IPS-11a (cell line): ENCODE measurements around the gene LFNG.
A peak's percentile ranks its signal among the peaks of the same experiment; 100 is the strongest.

Experiments used
- H3K4me3 ChIP-seq: one replicate; pipeline ENCODE4 v1.5.1; 2013; ENCODE audit warnings: low read depth, low read length, control low read depth

LFNG gene

GRCh38 chr7:2519119-2519930 is at the start of gene LFNG:
TSS of gene LFNG (plus strand) at chr7:2519774. CDS start at chr7:2519862, 88 bp downstream.
- H3K4me3 ChIP-seq: peak within 1 kb of the TSS; percentile 42

DNA sequence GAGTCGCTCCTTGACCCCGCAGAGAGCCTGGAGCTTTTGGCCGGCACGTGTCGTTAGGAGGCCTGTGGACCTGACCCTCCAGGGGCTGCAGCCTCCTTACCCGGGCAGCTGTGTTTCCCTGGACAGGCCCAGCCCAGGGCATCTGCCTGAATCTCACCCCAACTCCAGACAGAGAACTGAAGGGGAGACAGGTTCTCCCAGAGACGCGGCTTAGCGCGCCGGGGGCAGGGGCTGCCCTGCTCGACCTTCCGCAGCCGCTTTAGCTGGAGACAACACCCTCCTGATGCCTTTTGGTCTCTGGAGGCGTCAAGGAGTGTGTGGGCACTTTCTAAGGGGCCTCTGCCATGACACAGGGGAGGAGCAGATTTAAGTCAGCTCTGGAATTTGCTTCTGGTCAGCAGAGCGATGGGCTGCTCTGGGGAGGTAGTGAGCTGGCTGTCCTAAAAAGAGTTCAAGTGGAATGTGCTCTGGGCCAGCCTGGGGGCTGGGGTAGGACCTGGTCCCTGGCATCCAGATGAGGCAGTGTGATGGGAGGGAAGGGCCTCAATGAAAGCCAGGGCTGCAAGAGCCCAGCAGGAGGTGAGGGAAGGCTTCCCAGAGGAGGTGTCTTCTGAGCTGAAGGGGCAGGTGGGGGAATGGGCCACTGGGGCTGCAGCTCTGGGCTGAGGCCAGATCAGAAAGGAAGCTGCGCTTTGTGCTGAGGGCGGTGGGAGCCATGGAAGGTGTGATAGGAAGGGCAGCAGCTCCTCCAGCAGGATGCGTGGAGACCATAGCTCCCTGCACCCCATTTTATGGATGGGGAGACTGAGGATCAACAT is 49.2 kb upstream of the LFNG start:
- no peak overlapping the region for H3K4me3 ChIP-seq

- H3K4me3 ChIP-seq: no peak overlapping the region
Measured at GRCh38 chr7:2471022-2471329, 48.6 kb upstream of the LFNG start.

DNA sequence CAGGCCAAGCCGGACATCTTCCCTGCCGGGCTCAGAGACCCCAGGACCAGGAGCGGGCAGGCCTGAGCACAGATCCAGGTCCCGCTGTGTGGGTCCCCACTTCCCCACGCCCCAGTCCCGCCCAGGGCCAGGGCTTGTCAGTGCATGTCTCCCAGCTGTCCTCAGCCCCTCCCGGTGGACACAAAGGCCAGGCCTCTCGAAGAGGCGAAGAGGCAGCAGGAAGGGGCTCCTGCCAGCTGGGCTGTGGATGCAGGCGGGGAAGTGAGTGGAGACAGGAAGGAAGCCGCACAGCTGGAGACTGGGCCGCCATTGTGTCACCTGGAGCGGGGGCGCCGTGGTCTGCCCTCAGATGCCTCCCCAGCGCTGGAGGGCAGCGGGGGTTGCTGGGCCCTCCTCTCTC is 48.2 kb upstream of the LFNG start:
- no peak overlapping the region for H3K4me3 ChIP-seq

GRCh38 chr7:2472739-2473138 is 46.8 kb upstream of the LFNG start:
- H3K4me3 ChIP-seq: no peak overlapping the region

GRCh38 chr7:2473496-2474180 is 45.9 kb upstream of the LFNG start:
- H3K4me3 ChIP-seq: no peak overlapping the region

- H3K4me3 ChIP-seq: no peak overlapping the region
Measured at GRCh38 chr7:2474224-2474623, 45.4 kb upstream of the LFNG start.

DNA sequence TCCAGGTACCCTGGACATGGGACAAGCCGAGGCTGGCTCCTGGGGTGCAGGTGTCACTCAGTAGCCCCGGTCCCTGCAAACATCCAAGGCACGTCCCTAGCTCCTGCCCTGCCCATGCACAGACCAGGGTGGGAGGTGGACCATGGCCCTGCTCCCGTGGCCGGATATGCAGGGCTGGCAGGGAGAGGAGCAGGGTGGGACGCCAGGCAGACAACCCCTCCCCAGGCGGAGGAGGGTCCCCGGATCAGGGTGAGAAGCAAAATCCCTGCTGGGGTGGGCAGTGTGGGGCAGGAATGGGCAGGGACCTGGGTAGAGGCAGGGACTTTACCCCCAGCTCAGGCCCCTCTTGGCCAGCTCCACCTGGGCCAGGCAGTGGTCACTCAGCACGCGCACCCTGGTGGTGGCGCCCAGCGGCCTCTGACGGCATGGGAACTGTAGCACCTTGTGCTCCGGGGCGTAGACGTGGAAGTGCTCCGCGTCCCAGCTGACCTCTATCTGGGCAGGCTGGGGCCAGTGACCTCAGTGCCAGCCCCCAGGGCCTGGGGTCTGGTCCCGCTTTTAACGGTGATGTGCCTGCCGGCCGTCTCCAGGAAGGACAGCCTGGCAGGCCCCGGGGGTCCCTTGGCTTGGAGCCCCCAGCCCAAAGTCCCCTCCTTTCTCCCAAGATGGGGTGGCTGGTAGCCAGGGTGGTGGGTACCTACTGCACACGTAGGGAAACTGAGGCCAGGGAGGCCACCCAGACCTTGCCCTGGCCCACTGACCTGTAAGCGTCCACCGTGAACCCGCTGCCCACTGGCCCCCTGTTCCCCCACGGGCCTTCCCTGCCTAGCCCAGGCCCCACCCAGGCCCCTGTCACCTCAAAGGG is 44.5 kb upstream of the LFNG start:
- H3K4me3 ChIP-seq: no peak overlapping the region

- no peak overlapping the region for H3K4me3 ChIP-seq
Measured at GRCh38 chr7:2475678-2476015, 43.9 kb upstream of the LFNG start.

DNA sequence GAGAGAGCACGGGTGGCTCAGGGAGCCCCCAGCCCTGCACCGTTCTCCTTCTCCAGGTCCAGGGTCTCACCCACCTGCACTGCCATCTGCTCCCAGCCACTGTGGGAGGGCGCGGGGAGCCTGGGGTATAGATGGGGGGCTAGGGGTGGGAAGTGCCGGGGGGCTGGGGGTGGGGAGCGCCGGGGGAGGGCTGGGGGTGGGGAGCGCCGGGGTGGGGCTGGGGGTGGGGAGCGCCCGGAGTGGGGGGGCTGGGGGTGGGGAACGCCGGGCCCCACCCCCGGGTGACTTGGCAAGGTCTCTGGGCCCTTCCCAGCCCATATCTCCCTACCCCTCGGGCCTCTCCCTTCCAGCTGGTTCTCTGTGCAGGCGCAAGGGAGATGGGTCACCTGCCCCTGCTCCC is 43.3 kb upstream of the LFNG start, which contains the start of gene GRIFIN:
GRIFIN (minus strand) TSS at position 101 of the 400 bp plus-strand sequence; CDS start at position 86, 15 bp downstream.
- H3K4me3 ChIP-seq: no peak within 1 kb of the TSS

DNA sequence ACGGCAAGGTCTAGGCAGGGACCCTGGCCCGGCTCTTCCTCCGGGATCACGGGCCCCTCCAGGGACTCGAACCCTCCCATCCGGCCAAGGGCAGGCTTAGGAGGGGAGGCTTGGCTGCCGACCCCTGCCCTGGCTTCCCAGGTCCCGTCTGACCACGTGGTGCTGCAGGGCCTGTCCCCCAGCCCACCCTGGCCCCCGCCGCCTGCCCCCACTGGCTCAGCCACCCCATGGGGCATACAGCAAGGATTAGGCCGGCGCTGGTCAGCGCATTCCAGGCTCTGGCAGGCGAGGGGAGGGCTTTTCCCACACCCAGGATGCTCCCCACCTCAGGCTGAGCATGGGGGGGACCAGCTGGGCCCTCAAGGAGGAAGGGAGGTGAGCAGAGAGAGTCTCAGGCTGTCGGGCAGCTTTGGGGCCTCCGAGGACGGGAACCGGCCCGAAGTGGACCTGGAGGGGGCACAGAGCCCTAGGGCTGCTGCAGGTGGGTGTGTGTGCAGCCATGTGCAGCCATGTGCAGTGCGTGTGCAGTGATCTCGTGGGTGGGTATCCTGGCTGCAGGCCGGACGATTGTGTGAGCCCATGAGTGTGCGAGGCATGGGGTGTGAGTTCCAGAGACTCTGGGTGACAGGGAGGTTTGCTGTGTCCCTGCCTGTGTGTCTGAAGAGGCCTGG is 42.7 kb upstream of the LFNG start:
- no peak overlapping the region for H3K4me3 ChIP-seq

GRCh38 chr7:2477447-2478398 is 41.9 kb upstream of the LFNG start:
- H3K4me3 ChIP-seq: no peak overlapping the region

DNA sequence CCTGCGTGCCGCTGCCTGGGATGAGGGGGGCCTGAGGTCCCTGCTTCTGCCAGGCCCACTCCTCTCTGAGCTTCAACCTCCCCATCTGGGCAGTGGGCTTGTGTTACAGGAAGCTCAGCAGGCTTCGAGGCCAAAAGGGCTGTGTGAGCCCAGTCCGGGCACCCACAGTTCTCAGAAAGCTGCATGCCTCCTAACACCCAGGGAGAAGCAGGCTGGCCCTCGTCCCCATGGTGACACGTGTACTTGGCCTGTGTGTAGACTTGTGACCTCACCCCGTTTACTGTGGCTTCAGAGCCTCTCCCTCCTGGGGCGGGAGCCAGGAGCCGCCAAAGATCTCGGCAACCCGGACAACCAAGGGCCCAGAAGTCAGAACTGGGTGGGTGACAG is 41.2 kb upstream of the LFNG start:
- no peak overlapping the region for H3K4me3 ChIP-seq

- no peak overlapping the region for H3K4me3 ChIP-seq
Measured at GRCh38 chr7:2478800-2479199, 40.8 kb upstream of the LFNG start.

DNA sequence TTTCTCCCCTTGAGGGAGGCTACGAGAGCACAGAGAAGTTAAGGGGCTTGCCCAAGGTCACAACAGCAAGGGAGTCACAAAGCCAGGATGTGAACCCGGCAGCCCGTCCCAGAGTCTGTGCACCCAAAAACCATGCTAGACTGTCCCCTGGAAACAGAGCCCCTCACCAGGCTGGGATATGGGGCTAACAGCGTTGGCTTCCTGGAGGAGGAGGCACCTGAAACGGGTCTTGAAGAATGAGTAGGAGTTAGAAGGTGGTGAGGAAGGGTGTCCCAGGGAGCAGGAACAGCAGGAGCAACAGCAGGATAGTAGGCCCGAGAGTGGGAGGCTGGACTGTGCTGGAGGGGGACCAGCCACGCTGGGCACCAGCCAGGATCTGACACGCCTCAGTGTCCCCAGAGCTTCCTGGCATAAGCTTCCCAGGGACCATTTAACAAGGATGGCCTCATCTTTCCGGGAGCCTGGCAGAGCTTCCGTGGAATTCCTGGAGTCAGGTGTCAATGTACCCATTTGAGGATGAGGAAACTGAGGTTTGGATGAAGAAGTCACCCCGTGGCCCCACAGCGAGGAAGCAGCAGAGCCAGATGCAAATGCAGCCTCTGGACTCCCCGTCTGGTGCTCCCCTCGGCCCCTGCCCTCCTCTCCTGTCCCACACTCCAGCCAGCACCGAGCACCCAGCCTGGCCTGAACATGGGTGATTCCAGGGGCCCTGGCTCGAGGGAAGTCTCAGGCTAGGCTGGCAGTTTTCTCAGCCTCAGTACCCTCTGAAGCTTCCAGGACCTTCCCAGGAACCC is 40.1 kb upstream of the LFNG start:
- H3K4me3 ChIP-seq: no peak overlapping the region

DNA sequence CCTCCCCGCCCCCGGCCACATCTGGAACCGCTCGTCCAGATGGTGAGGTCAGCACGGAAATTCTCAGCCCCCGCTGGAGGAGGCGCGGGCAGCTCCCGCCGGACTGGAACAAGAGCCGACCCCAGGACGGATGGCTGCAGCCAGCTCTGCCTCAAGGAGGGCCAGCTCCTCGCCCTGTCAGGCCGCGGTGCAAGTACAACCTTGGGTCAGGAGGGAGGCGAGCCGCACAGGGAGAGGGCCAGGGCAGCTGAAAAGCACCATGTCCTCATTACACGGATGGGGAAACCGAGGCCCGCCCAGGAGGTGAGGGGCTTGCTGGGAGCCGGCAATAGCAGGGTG is 39.5 kb upstream of the LFNG start:
- no peak overlapping the region for H3K4me3 ChIP-seq

DNA sequence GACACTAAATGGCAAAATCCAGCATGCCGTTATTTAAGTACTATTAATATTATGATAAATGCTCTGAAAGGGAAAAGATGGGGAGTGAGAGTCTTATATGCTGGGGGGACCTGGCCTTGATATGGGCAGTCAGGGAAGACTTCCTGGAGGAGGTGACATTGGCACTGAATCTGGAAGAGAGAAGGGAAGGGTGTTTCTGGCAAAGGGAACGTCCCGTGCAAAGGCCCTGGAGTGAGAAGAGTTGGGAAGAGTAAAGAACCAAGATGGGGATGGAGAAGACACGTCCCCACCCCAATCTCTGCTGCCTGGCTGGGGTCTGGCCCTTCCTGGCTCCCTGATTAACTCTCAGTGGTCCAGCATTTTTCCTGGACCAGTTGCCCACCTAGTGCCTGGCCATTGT is 38.4 kb upstream of the LFNG start:
- H3K4me3 ChIP-seq: no peak overlapping the region

DNA sequence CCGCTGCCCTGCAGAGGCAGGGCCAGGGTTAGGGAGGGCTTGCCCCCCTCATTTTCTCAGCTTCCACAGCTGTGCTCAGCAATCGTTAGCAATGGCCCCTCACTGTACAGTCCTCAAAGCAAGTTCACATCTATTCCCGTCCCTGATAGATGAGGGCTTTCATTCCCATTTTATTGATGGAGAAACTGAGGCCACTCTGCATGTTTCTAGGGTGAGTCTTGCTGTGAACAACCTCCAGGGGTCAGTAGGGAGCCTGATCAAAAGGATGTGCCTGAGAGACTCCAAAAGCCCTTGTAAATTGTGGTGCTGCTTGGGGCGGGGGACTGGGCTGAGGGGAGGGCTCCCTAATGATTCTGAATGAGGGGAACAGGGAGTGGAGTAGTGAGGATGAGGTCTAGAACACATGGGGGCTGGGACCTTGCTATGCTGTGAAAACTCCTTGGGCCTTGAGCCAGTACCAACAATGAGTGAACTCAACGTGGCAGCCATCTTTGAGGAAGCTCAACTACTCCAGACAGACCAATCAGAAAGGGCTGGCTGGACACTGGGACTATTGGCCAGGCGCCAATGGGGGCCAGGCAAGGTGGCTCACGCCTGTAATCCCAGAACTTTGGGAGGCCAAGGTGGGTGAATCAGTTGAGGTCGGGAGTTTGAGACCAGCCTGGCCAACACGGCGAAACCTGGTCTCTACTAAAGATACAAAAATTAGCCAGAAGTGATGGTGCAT is 36.7 kb upstream of the LFNG start:
- no peak overlapping the region for H3K4me3 ChIP-seq
